ENCODE measurements around the gene IL32. TPM values are rescaled to one million over a fixed set of nuclear protein-coding genes. Genes with fewer than 3 reads are reported as not detected.

IL32 gene
- total RNA-seq, 4 donors from 2014 or later: 8.4 to 21.1 (median 13.1) TPM

DNA sequence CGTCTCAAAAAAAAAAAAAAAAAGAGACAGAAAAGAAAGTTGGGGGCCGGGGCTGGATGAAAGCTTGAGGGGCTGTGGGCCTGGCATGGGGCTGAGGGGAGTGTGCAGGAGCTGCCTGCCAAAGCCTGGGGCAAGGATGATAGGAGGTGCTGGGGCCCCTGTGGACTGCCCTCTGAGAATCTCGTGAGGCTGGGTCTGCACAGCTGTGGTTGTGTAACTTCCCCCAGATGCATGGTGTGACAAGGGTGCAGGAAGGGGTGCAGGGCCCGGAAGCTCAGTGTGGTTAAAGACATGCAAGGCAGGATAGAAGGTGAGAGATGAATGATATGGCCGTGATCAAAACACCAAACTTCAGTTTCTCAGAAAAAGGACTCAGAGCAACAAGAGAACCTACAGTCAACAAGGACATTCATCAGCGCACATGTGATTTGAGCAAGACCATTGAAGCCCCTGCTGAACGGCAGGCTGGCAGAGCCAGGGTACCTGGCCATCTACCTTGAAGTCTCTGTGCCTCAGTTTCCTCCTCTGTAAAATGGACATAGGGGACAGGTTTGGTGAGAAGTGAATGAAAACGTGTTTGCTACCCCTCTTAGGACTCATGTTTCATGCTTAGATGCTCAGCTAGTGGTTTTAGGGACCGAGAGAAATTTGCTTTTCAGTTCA, 9.6 kb downstream of the IL32 start:
- TF ChIP-seq, protein P1, sequence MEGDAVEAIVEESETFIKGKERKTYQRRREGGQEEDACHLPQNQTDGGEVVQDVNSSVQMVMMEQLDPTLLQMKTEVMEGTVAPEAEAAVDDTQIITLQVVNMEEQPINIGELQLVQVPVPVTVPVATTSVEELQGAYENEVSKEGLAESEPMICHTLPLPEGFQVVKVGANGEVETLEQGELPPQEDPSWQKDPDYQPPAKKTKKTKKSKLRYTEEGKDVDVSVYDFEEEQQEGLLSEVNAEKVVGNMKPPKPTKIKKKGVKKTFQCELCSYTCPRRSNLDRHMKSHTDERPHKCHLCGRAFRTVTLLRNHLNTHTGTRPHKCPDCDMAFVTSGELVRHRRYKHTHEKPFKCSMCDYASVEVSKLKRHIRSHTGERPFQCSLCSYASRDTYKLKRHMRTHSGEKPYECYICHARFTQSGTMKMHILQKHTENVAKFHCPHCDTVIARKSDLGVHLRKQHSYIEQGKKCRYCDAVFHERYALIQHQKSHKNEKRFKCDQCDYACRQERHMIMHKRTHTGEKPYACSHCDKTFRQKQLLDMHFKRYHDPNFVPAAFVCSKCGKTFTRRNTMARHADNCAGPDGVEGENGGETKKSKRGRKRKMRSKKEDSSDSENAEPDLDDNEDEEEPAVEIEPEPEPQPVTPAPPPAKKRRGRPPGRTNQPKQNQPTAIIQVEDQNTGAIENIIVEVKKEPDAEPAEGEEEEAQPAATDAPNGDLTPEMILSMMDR (IDR thresholded peaks at IDR 0.05; ENCODE audit: low read depth): no peak

DNA sequence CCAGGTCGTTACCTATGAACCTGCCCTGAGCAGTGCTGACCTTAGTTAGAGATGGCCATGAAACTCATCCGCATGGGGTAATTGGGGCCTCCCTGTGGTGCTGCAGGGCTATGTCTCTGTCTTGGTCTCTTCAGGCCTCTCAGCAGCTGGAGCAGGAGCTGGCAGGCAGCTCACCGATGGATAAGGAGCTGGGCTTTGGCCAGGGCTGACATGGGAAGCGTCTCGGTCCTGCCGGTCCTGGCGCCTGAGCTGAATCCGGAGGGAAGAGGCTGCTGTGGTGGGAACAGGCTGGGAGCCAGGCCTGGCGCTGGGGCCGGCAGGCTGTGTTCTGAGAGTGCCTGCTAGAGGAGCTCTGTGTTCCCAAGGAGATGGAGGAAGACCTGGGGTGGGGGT, 10.1 kb downstream of the IL32 start:
- TF ChIP-seq, protein P1 (IDR thresholded peaks at IDR 0.05; ENCODE audit: low read depth): no peak

DNA sequence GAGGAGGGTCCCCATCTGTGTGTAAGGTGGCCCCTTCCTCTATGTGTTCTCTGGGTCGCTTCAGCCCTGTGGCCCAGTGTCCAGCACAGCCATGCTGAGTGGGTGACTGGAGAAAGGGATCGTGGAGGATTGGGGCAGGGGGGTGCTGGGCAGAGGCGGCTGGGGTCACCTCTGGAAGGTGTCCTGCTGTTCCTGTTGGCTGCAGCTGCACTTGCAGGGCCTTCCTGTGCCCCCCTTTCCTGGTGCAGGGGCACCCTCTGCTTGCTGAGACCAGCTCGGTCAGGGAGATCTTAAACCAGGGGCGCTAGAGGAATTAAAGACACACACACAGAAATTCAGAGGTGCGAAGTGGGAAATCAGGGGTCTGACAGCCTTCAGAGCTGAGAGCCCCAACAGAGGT, 11.1 kb downstream of the IL32 start:
- TF ChIP-seq, protein P1 (IDR thresholded peaks at IDR 0.05; ENCODE audit: low read depth): no peak

DNA sequence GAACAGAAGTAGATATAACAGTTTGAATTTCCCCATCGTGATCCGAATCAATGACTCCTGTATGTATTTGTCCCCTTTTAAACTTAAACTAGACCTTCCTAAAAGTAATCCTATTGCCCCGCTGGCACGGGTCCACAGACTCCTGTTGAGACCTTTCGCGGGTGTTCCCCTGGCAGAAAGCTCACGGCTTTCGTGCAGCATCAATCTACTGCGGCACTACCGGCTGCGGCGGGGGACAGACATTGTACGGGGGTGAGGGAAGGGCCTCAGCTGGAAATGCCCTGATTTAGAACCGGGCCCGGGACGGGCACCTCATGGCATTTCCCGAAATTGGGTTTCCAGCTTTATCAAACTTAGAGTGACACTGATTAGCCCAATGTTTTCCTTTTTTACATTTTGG, 14.6 kb downstream of the IL32 start:
- TF ChIP-seq, protein P1 (IDR thresholded peaks at IDR 0.05; ENCODE audit: low read depth): no peak

DNA sequence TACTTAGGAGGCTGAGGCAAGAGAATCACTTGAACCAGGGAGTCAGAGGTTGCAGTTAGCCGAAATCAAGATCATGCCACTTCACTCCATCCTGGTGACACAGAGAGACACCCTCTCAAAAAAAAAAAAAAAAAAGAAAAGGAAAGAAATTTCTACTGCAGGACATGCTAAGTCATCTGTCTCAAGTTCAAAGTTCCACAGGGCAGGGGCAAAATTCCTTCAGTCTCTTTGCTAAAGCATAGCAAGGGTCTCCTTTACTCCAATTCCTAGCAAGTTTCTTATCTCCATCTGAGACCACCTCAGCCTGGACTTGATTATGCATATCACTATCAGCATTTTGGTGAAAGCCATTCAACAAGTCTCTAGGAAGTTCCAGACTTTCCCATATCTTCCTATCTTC, 19.1 kb downstream of the IL32 start:
- TF ChIP-seq, protein P1 (IDR thresholded peaks at IDR 0.05; ENCODE audit: low read depth): no peak

DNA sequence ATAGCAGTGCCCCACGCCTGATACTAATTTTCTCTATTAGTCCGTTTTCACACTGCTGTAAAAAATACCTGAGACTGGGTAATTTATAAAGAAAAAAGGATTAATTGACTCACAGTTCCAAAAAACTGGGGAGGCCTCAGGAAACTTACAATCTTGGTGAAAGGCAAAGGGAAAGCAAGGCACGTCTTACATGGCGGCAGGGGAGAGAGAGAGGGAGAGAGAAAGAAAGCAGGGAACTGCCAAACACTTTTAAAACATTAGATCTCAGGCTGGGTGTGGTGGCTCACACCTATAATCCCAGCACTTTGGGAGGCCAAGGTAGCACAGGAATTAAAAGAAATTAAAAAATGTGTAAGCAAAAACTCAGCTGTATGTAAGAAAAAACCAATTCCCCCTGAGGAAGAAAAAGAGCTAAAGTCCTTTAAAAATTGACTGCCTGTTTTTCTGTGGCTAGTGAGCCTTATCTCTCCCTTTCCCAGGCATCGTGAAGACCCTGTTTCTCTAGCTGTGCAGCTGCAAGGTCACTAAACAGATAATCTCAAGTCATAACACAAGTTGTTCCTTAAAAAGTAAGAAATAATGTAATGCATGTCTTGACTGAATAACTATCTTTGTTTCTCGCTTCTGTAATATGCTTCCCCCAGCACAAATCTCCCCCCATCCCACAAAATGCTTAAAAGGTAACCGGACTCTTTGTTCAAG, 19.7 kb downstream of the IL32 start:
- TF ChIP-seq, protein P1 (IDR thresholded peaks at IDR 0.05; ENCODE audit: low read depth): no peak

DNA sequence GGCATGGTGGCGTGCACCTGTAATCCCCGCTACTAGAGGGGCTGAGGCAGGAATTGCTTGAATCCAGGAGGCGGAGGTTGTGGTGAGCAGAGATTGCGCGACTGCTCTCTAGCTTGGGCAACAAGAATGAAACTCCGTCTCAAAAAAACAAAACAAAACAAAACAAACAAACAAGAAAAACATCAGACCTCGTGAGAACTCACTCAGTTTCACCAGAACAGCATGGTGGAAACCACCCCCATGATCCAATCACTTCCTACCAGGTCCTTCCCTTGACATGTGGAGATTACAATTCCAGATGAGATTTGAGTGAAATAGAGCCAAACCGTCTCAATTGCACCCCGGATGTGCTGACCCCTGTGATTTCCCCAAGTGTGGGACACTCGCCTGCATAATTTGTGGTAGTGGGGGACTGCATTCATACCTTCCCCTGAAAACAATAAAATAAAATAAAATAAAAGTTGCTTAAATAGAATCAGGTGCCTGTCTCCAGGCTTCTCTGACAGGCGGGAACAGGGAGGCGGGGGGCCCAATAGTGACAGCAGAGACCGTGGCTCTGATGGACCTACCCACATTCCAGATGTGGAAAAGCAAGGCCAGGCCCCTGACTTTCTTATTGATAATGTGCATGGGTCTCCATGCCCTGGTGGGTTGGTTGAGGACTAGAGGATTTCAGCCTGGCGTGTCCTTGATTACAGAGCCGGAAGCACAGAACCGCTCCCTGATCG, 20.6 kb downstream of the IL32 start:
- TF ChIP-seq, protein P1 (IDR thresholded peaks at IDR 0.05; ENCODE audit: low read depth): no peak

Data from subcutaneous adipose tissue (tissue), 4 donors.